Measurements from ENCODE around the gene DCXR.

Gene DCXR

DNA sequence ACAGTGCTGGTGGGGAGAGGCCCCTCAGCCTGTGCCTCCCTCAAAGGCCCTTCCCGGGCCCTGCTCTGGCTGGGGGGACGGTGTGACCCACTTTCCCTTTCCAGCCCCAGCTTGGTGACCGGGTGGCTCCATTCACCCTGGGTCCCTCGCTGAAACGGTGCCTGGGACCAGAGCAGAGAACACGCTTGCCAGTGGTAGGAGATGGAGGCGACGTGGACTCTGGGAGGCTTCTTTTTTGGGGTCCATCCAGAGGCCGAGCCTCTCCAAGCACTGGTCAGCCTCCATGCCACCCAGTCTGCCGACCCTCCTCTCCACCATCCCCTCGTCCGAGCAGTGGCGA lies 22.6 kb downstream of the DCXR start:
- DNase-seq (ENCODE audit: insufficient read length, low spot score) (no peak), FAIRE-seq (no peak)

DNA sequence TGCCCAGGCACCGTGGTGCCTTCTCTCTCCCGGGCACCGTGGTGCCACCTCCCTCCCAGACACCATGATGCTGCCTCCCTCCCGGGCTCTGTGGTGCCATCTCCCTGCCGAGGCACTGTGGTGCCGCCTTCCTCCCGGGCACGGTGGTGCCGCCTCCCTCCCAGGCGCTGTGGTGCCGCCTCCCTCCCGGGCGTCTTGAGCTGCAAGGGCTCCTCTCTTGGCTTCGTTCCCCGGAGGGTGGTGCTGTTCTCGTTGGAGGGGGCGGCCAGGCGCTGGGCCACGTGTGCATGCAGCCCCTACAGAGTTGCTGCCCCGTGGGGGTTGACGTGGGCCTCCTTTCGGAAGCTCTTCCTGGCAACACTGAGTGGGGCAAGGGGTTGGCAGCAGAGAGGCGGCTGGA lies 23.1 kb downstream of the DCXR start:
- FAIRE-seq: no peak
- no peak for DNase-seq (ENCODE audit: insufficient read length, low spot score)

DNA sequence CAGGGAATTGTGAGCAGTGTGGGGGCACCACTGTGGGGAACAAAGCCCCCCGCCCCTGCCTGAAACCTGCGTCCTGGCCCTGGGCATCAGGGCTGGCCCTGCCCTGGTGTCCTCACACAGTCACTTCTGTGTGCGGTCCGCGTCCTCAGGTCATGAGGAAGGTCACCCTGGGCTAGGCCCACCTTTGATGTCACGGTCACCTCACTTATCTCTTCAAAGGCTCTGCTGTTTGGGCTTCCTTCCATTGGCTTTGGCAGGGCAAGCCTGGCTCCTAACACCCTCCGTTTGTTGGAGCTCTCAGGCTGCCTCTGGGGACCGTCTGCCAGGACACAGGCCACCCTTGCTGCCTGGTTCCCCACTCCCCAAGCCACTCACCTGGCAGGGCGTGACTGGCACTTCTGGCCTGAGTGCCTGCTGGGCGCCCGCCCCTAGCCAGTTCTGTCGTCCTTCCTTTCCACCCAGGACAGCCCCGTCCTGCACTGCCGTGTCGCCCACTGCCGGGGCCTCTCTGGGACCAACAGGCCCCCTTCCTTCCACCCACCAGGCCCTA lies 23.6 kb downstream of the DCXR start:
- DNase-seq (ENCODE audit: insufficient read length, low spot score) (no peak), FAIRE-seq (no peak)

DNA sequence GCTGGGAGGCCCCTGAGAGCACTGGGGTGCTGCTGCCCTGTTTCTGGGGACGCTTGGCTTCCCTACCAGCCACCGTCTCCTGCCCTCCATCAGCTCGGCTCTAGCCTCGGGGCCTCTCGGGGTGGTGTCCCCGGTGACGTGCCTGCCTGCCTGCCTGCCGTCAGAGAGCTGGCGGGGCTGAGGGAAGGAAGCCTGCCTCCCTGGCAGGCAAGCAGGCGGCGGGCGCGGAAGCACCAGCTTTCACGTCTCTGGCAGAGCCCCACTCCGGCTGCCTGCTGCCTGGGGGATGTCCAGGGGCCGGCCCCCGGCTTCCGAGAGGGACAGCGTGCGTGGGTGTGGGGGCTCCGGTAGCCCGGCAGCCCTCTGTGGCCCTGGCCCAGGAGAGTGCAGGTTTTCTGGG lies 24.2 kb downstream of the DCXR start:
- DNase-seq (ENCODE audit: insufficient read length, low spot score) (no peak), FAIRE-seq (no peak)

DNA sequence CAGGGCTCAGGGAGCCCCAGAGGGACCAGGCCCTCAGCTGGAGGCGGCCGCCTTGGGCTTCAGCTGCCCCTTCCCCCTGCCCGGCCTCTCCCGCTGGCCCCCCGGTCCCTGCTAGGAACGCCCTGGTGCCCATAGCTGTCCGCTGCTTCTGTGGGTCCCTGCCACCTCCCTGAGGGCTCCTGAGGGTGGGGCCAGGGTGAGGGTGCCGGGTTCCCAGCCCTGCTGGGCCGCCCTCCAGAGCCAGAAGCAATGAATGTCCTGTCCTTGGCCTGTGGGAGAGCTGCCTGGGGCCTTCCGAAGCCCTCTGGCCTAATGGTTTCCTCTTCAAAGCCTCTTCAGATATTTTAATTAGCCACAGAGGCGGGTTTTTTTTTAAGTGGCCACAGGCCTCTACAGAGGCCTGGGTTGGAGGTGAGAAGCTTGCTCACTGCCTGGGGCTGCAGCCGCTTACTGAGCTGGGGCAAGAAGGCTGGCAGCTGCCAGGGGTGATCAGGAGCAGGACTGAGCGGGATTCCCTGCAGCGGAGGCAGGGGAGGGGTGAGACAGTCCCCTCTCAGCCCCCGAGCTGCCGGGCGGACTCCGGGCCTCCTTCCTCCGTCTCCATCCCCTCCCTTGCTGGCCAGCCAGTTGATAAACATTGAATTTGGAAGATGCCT lies 24.7 kb downstream of the DCXR start:
- DNase-seq (ENCODE audit: insufficient read length, low spot score) (no peak), FAIRE-seq (no peak)

DNA sequence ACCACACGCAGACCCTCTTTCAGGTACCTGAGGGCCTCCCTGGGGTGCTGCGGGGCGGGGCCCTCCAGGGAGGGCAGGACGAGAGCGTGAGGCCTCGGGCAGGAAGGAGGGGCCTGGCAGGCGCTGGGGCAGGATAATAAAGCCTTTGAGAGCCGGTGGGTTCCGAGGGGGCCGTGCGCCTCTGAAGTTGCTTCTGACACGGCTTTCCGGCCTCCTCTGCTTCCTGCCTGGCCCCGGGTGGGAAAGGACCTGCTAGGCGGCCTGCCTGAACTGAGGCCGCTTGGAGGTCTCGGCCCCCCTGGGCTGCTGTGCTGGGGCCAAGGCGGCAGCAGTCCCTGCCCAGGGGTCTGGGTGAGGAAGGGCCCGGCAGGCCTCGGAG lies 25.2 kb downstream of the DCXR start:
- no peak for FAIRE-seq
- no peak for DNase-seq (ENCODE audit: insufficient read length, low spot score)

DNA sequence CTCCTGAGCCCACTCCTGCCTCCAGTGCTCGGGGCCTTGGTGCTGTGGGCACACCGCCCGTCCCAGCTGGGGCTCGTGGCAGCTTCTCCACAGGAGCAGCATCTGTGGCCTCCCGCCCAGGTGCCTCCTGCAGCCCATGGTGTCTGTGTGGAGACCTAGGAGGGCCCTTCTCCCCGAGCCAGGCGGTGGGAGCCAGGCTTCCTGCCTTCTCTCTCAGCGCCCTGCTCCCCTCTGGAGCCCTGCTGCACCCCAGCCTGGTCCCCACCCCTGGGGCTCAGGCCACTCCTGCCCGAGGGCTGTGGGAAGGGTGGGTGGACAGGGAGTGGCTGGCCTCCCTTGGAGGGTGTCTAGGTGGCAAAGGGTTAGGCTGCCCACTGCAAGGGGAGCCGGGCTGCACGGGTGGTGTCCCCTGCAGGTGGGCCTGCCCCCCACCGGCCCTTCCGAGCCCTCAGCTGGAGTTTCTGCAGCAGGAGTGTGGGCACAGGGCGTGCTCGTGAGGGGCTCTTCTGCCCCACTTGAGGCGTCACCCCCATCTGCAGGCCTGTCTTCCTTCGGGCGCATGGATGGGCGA lies 25.8 kb downstream of the DCXR start:
- FAIRE-seq: no peak
- DNase-seq (ENCODE audit: insufficient read length, low spot score): no peak

DNA sequence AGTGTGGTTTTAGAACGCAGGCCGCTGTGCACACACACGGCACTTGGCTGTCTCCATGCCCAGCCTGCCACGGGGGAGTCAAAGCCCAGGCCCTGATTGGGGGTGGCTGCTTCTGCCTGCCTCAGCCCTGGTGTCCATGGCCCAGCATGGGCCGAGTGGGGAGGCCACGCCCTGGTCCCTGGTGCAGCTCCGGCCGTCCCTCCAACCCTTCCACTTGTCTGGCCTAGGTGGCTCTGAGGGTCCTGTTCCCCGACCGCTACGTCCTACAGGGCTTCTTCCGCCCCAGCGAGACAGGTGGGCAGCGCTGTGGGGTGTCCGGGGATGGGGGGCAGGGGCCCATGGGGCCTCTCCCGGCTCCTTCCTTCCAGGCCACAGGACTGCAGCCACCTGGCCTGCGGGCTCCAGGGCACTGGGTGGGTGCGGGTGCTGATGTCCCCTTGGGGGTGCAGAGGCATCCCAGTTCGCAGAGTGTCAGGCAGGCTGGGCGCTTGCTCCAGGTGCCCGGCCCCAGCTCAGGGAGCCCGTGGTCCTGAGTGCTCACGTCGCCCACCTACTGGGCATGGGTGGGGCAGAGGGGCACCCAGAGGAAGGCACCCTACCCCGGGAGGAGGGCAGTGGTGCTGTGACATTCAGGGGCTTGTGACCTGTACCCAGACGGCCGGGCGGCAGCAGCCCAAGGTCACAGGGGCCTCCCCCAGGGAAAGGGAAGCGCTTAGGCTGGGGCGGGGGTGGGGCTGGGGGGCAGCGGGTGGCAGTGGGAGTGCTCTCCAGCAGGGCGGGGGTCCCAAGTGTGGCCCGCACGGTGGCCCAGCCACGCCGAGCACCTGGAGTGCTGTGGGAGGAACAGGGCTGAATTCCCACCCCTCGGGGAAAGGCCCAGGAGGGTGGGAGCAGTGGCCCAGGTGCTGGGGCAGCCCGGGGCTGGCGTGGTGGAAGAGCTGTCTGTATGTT lies 26.6 kb downstream of the DCXR start:
- FAIRE-seq (no peak), DNase-seq (ENCODE audit: insufficient read length, low spot score) (no peak)

DNA sequence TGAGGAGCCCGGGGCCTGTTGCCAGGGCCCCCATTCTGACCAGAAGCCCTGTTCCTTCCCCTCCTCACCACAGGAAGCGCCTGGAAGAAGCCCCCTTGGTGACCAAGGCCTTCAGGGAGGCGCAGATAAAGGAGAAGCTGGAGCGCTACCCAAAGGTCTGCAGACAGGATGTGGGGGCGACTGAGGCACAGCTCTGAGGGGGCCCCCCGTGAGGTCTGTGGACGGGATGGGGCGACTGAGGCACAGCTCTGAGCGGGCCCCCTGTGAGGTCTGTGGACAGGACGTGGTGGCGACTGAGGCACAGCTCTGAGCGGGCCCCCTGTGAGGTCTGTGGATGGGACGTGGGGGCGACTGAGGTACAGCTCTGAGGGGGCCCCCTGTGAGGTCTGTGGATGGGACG lies 28.1 kb downstream of the DCXR start:
- no peak for DNase-seq (ENCODE audit: insufficient read length, low spot score)
- FAIRE-seq: no peak

DNA sequence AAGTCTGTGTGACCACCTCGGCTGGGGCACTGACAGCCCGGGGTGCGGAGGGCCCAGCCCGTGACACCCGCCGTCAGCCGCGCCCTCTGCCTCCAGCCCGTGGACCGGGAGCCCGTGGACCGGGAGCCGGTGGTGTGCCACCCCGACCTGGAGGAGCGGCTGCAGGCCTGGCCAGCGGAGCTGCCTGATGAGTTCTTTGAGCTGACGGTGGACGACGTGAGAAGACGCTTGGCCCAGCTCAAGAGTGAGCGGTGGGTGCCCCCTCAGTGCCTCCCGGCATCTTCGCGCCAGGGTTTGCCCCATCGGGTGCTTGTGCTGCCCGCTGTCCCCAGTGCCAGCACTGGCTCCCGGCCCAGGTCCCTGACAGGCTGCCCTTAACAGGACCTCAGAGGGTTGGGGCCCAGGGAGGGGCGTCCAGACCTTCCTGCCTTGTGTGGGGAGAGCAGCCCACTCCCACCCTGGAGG lies 28.5 kb downstream of the DCXR start:
- FAIRE-seq: no peak

DNA sequence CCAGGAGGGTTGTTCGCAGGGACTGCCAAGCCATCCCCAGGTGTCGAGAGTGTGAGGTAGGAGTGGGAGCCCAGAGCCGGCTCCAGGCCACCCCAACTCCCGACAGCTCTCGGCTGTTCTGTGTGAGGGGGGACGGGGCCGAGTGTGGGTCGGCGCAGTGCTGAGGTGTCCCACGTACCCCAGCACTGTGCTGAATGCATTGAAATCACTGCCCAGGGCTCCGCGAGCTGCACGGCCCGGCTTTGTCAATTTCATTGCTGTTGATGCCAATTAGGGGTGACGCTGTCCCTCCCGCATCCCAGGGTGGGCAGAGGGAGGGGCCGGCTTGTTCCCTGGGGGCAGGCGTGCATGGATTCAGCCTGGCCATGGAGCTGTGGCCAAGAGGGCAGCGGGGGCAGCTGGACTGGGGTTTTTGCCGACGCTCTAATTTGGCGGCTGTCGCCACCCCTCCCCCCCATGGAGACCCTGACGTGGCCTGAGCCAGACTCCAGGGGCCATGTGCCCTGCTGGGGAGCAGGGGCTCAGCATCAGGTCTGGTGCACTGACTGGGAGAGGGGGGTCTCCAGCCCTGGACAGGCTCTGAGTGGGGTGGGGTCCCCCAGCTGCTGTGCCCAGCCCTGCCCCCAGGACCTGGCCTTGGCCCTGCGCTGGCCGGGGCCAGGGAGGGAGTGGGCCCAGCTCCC lies 29.1 kb downstream of the DCXR start:
- no peak for FAIRE-seq

More for the DNA sequence above, 28.5 kb downstream of the DCXR start:
- DNase-seq (ENCODE audit: insufficient read length, low spot score): no peak

DNA sequence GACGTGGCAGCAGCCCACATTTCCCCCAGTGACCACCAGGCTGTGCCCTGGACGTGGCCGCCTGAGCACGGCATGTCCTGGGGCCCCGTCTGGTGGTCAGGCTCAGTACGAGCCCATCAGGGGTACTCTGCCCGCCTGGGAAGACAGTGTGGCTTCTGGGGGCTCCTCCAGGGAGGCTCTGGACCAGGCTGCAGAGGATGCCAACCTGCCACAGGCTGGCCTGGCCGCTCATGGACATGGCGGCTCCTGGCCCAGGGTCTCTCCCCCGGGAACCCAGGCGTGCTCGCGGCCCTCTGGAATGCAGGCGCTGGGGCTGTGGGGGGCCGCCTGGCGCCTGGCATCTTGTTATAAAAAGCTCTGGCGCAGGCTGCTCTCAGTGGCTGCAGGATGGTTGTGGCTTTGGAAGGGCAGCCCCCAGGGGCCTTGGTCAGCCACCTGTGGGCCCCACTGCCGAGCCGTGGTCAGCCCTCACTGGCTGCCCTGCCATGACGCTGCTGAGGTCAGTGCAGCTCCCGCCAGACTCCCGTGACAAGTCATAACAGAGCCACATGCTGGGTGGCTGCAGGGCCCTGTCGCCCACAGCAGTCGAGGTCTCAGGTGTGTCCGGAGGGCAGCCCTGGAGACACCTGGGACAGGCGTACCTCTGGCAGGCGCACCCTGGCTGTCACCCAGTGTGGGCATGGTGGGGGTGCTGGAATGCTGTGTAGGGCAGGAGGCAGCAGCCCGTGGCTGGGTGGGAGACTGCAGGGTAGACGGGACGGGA lies 29.8 kb downstream of the DCXR start:
- DNase-seq (ENCODE audit: insufficient read length, low spot score) (no peak), FAIRE-seq (no peak)

More for the DNA sequence above, 29.1 kb downstream of the DCXR start:
- no peak for DNase-seq (ENCODE audit: insufficient read length, low spot score)

DNA sequence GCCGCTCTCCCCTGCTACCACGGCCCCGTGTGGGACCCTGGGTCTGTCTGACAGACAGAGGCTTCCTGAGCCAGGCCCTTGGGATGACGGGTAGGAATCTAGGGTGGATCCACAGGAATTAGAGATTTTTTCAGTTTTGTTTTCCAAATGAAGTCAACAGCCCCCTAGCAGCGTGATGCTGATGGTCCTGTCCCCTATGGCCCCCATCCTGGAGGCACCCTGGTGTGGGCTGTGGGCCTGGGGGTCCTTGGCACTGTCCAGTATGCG lies 30.3 kb downstream of the DCXR start:
- DNase-seq (ENCODE audit: insufficient read length, low spot score) (no peak), FAIRE-seq (no peak)

DNA sequence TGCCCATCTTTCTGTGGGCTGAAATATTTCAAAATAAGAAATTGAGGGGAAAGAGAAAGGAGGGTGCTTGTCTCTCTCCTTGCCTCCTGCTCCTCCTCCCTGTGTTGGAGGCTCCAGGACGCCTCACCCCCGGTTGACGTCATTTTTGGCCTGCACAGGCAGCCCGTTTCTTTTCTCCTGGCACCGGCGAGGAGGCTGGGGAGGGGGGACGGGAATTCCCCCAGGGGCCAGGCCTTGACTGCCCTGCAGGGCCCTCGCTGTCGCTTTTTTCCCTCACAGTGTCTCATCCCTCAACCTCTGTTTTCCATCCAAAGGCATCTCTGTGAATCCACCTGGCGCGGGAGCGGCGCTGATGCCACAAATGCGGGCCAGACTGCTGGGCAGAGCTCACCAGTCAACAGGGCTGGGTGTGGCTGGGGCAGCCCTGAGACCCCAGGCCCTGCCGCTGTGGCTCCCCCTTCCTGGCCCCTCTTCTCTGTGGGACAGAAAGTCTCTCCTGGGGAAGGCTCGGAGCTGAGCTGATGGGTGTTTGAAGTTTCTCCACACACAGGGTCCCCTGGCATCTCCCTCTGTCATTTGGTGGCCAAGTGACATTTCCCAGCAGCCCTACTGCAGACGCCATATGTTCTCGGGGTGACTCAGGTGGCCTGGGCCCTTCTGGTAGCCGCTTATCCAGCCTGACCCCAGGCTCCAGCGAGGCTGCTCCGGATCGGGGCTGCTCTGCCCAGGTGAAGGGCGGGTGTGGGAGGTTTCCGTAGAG lies 30.8 kb downstream of the DCXR start:
- DNase-seq (ENCODE audit: insufficient read length, low spot score) (no peak), FAIRE-seq (no peak)

DNA sequence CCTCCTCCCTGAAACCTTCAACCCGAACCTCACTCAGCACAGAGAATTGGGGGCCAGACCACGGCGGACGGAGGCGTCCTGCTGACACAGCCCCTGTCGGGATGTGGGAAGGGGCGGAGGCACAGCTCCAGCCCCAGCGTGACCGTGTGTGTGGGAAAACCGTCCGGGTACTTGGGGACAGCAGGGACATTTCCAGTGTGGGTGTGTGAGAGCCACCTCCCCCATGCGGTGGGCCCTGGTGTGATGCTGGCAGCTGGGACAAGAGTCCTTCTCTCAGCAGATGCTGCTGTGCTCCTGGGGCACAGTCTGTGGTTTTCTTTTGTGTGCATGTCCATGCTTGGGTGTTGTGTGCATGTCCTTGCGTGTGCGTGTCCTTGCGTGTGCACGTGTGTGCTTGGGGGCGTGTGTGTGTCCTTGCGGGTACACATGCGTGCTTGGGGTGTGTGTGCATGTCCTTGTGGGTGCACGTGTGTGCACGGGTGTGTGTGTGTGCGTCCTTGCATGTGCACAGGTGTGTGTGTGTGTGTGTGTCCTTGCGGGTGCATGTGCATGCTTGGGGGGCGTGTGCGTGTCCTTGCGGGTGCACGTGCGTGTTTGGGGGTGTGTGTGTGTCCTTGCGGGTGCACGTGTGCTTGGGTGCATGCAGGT lies 31.7 kb downstream of the DCXR start:
- no peak for FAIRE-seq
- DNase-seq (ENCODE audit: insufficient read length, low spot score): no peak

DNA sequence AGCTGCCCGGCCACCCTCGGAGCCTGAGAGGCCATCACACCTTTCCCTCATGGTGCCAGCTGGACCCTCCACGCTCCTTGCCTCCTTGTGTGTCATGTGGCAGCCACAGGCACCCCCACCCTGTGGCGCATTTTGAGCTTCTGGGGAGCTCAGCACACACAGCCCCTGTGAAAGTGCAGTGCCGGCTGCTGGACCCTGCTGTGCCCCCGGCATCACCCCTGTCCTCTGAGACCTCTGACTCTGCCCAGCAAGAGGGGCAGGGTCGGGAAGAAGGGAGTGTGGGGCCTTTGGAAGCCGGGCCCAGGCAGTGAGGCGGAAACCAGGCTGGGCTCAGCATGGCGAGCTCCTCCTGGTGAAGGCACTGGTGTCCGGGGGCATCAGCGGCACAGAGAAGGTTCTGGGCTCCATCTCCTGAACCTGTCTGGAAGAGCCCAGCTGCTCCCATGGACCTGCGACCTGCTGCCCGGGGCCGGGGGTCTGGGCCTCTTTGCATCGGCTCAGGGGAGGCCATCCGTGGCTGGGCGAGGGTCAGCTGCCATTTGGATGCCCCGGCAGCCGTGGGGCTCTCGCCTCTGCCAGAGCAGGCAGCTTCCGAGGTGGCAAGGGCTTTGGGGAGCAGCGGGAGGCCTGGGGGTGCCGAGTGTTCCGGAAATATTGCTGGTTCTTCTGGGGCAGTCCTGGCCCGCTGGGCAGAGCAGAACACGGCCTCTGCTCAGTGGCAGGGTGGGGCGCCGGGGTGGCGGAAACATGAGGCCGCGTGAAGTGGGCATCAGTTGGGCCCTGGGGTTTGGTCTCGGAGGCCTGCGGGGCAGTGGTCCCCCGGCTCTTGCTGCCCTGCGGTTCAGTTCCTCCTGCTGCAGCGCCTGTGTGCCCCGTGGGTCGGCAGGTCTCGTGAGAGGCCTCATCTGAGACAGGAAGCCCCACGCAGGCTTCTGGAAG lies 32.7 kb downstream of the DCXR start:
- DNase-seq (ENCODE audit: insufficient read length, low spot score) (no peak), FAIRE-seq (no peak)

DNA sequence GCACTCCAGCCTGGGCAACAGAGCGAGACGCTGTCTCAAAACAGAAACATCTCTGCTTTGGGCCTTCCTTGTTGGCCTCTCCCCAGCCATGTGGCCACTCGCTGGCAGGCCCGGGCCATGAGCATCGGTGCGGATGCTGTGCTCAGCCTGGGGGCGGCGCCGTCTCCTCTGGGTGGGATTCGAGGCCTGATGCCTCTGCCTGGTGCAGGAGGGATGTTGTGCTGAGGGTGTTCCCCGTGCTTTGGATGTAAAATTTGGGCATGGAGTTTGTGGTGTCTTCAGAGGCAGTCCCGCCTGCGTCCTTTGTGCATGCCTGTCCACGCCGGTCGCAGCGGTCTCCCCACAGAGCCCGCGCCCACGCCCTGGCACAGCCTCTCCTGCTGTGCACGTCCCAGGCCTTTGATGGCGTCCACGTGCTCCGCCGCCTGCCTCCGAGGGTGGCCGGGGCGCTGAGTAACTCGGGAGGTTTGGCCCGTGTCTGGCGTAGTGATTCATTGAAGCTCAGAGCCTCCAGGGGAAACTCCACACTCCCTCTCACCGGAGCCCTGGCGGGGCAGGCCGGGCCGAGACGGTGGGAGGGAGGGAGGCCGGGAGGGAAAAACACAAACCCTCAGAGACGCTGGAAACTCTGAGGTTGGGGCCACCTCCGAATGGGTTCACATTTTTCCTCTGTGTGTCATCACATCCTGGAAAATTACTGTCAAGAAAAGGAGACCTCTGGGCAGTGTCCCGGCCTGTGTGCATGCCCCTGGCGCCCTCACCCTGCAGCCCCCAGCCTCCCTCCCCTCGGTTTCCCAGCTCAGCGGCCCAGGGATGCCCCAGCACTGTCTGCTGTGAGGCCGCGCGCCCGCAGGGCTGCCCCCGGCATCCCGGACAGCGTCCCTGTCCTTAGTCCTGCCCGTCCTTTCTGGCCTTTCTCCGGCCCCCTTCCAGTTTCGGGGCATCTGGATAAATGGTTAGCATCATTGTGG lies 33.8 kb downstream of the DCXR start:
- no peak for DNase-seq (ENCODE audit: insufficient read length, low spot score)
- no peak for FAIRE-seq

Data from GM19239 (cell line).